GM12878 (cell line): ENCODE data around the gene SSBP1. TPM values are rescaled to one million over a fixed set of nuclear protein-coding genes. Genes with fewer than 3 reads are reported as not detected.

ENCODE experiments used
- ATAC-seq: fragments of 200-7000 bp; cut with Tn5 transposase; 3 replicates; pipeline ENCODE4 v1.9.1; 2020; ENCODE audit warnings: mild to moderate bottlenecking, moderate library complexity
- Bru-seq: library from RNA; stranded (reverse); fragments of 400-500 nt; gene quantifications from one replicate; lab custom pipeline; 2021; lab: Mats Ljungman, UMichigan
- BruChase-seq, 2 experiments: library from RNA; stranded (reverse); fragments of 400-500 nt; gene quantifications; one replicate each; lab custom pipeline; 2021; lab: Mats Ljungman, UMichigan
- BruUV-seq: library from RNA; stranded (reverse); fragments of 400-500 nt; replicated peaks from 2 replicates; lab custom pipeline; 2021; lab: Mats Ljungman, UMichigan
- CTCF ChIA-PET: fragments of 300-600 bp; sonication (Branson Sonifier 250); formaldehyde crosslinking; extraction: SDS; loops from one replicate; lab custom pipeline; 2021; ENCODE audit warnings: inconsistent platforms; lab: Yijun Ruan, JAX
- POLR2A ChIA-PET: fragments of 350-600 bp; formaldehyde crosslinking; extraction: SDS; loops from one replicate; lab custom pipeline; 2021; ENCODE audit warnings: inconsistent platforms; lab: Charles Lee
- RAD21 ChIA-PET: fragments of 300-600 bp; sonication (Branson Sonifier 250); formaldehyde crosslinking; loops from one replicate; lab custom pipeline; 2023; ENCODE audit warnings: antibody characterized with exemption; ENCODE audit not compliant: unreplicated experiment; lab: Charles Lee
- SMC1A ChIA-PET: fragments of 300-600 bp; sonication (Branson Sonifier 250); formaldehyde crosslinking; loops from one replicate; lab custom pipeline; 2023; ENCODE audit not compliant: unreplicated experiment, uncharacterized antibody; lab: Charles Lee
- DNase-seq: peaks from one replicate; pipeline ENCODE4 v3.0.0-alpha.2; 2011; ENCODE audit warnings: low read depth, low spot score
- FAIRE-seq: peaks from 3 replicates; lab custom pipeline; 2011; peaks lifted over from hg19 to GRCh38; lab: Jason Lieb, UNC
- H2AFZ ChIP-seq: 2 replicates; pipeline ENCODE4 v1.6.0; 2011; ENCODE audit warnings: low read depth, low read length, control low read depth; ENCODE audit not compliant: control insufficient read depth
- H3K27ac ChIP-seq: 2 replicates; pipeline ENCODE4 v1.5.1; 2011; ENCODE audit warnings: control low read depth; ENCODE audit not compliant: control insufficient read depth, insufficient read depth
- H3K27me3 ChIP-seq, 2 experiments: replicated peaks in 1 of 2; 2 replicates each; pipeline versions ENCODE4 v1.6.0 to v1.6.1; 2011; ENCODE audit warnings: low read length in 1 of 2; ENCODE audit not compliant: control insufficient read depth in 2 of 2, insufficient read depth in 2 of 2
- H3K36me3 ChIP-seq, 2 experiments: 2 replicates each; pipeline ENCODE4 v1.5.1; 2011; ENCODE audit warnings: low read length in 1 of 2; ENCODE audit not compliant: control insufficient read depth in 2 of 2, insufficient read depth in 2 of 2
- H3K4me1 ChIP-seq: 2 replicates; pipeline ENCODE4 v1.6.1; 2011; ENCODE audit warnings: mild to moderate bottlenecking, low read length, moderate library complexity, mixed read lengths; ENCODE audit not compliant: control insufficient read depth, insufficient read depth
- H3K4me2 ChIP-seq: 2 replicates; pipeline ENCODE4 v1.6.0; 2011; ENCODE audit warnings: control low read depth; ENCODE audit not compliant: control insufficient read depth, insufficient read depth
- H3K4me3 ChIP-seq: fragments of 200-600 bp; sonication (generic); 2 replicates; pipeline ENCODE4 v1.5.1; 2016
- H3K79me2 ChIP-seq: 2 replicates; pipeline ENCODE4 v1.6.0; 2011; ENCODE audit warnings: low read length; ENCODE audit not compliant: control insufficient read depth, insufficient read depth
- H3K9ac ChIP-seq: 2 replicates; pipeline ENCODE4 v1.8.0; 2011; ENCODE audit warnings: low read length, control low read depth, mixed read lengths; ENCODE audit not compliant: control insufficient read depth, insufficient read depth
- H3K9me3 ChIP-seq: replicated peaks from 3 replicates; pipeline ENCODE4 v1.5.1; 2011; ENCODE audit warnings: mild to moderate bottlenecking, low read length; ENCODE audit not compliant: control insufficient read depth, insufficient read depth
- H4K20me1 ChIP-seq: 2 replicates; pipeline ENCODE4 v1.6.0; 2011; ENCODE audit not compliant: control insufficient read depth, insufficient read depth
- HDAC2 ChIP-seq: fragments of 200-600 bp; sonication (generic); IDR thresholded peaks from 2 replicates; pipeline ENCODE4 v1.6.1; 2017
- IRF5 ChIP-seq: fragments of 450-650 bp; IDR thresholded peaks from 2 replicates; pipeline ENCODE4 v1.6.1; 2017; ENCODE audit warnings: borderline replicate concordance
- MAX ChIP-seq: IDR thresholded peaks from 2 replicates; pipeline ENCODE4 v1.6.1; 2012; ENCODE audit warnings: low read depth, low read length, improper control_type of control experiment
- MLLT1 ChIP-seq: fragments of 450-650 bp; IDR thresholded peaks from 2 replicates; pipeline ENCODE4 v1.6.1; 2016; ENCODE audit warnings: mild to moderate bottlenecking
- NR2C1 ChIP-seq: fragments of 450-650 bp; IDR thresholded peaks from 2 replicates; pipeline ENCODE4 v1.6.1; 2017; ENCODE audit warnings: antibody characterized with exemption, mild to moderate bottlenecking, moderate library complexity
- SMC3 ChIP-seq: IDR thresholded peaks from 2 replicates; pipeline ENCODE4 v1.6.1; 2011; ENCODE audit warnings: low read length, improper control_type of control experiment, borderline replicate concordance
- ZBTB40 ChIP-seq: fragments of 450-650 bp; IDR thresholded peaks from 2 replicates; pipeline ENCODE4 v1.6.1; 2016; ENCODE audit warnings: mild to moderate bottlenecking, moderate library complexity, borderline replicate concordance
- WGBS: methylation state at CpG from one replicate; pipeline ENCODE4 v1.1.6; 2016; ENCODE audit warnings: low lambda C conversion rate; ENCODE audit not compliant: insufficient replicate concordance, insufficient coverage; ENCODE audit errors: missing lambda C conversion rate; 5-methylcytosine and 5-hydroxymethylcytosine counted together
- in situ Hi-C: fragments of 300-500 bp; cut with MboI; formaldehyde crosslinking; loops from 9 replicates; pipeline ENCODE4 v1.14.3; 2018; ENCODE audit warnings: mixed read lengths
- intact Hi-C: fragments of 100-400 bp; cut with micrococcal nuclease; formaldehyde crosslinking; loops from one replicate; pipeline ENCODE4 v1.14.2; 2022; ENCODE audit not compliant: unreplicated experiment
- long read RNA-seq, 2 experiments: library from polyadenylated mRNA; unstranded; transcript quantifications; one replicate each; pipeline ENCODE4 v2.0.0, GENCODE V29; 2019 to 2020
- polyA minus RNA-seq, 3 experiments: library from RNA; depleted of rRNA, polyadenylated mRNA; stranded (reverse); fragments of >200 nt; gene quantifications; 2 replicates each; pipeline ENCODE4 v1.2.3, GENCODE V29; 2011
- polyA plus RNA-seq, 11 experiments: library from polyadenylated mRNA; depleted of rRNA in 4 of 11; unstranded in 6 of 11; stranded (reverse) in 5 of 11; fragments of >200 nt; fragmentation: Nextera tagmentation in 4 of 11; fragmentation: Illumina TruSeq in 1 of 11; extraction: Ambion mirVana in 4 of 11; extraction: Trizol in 1 of 11; gene quantifications; 1 replicate in 1 of 11; 2 replicates in 10 of 11; pipeline versions ENCODE4 v1.2.1 to v1.2.3, GENCODE V29; 2011 to 2016; ENCODE audit warnings: inconsistent platforms in 2 of 11, missing spikeins in 2 of 11, low read depth in 1 of 11
- total RNA-seq, 4 experiments: library from RNA; depleted of rRNA in 3 of 4; stranded (reverse); fragments of >200 nt in 3 of 4; fragmentation: Illumina TruSeq in 1 of 4; extraction: Trizol in 1 of 4; gene quantifications; 2 replicates each; pipeline versions ENCODE4 v1.2.1 to v1.2.3, GENCODE V29; 2013 to 2021

Gene SSBP1
- 285 and 310 TPM in 2 replicates for total RNA-seq (2013; cell fraction: nucleolus; rRNA removed)
- total RNA-seq (2014; rRNA removed) (214 and 257 TPM in 2 replicates), total RNA-seq (2014; rRNA removed; fragmentation: Illumina TruSeq; extraction: Trizol) (363 and 370 TPM in 2 replicates), total RNA-seq (2021) (186 and 191 TPM in 2 replicates), polyA plus RNA-seq (2011; rRNA removed) (197 and 267 TPM in 2 replicates), polyA plus RNA-seq (2014; fragmentation: Illumina TruSeq; extraction: Trizol) (467 and 621 TPM in 2 replicates), polyA plus RNA-seq (2014; fragmentation: Nextera tagmentation; extraction: Ambion mirVana) (100 to 1,000 TPM; 802 to 998 TPM), polyA plus RNA-seq (2014; rRNA removed) (286 and 329 TPM in 2 replicates), polyA plus RNA-seq (2016; fragmentation: Nextera tagmentation; extraction: Ambion mirVana) (100 to 1,000 TPM; 638 to 646 TPM), polyA minus RNA-seq (2011; rRNA and poly(A)+ RNA removed) (51.5 and 76.1 TPM in 2 replicates), Bru-seq, nascent RNA (percentile 89 among the genes with signal in this experiment), BruChase-seq, experiment 1, labeled RNA remaining after a 6-hour chase (percentile 86 among the genes with signal in this experiment), BruChase-seq, experiment 2, labeled RNA remaining after a 2-hour chase (percentile 89 among the genes with signal in this experiment)
- 257 TPM for polyA plus RNA-seq (2011; ENCODE audit: low read depth)
- 84.4 and 93.4 TPM in 2 replicates for polyA plus RNA-seq (2011; cell fraction: cytosol; rRNA removed)
- 92.0 and 102 TPM in 2 replicates for polyA plus RNA-seq (2011; cell fraction: nucleus; rRNA removed)
- 219 and 234 TPM in 2 replicates for polyA plus RNA-seq (2012)
- 27.3 and 30.9 TPM in 2 replicates for polyA minus RNA-seq (2011; cell fraction: cytosol; rRNA and poly(A)+ RNA removed)
- 65.2 and 94.9 TPM in 2 replicates for polyA minus RNA-seq (2011; cell fraction: nucleus; rRNA and poly(A)+ RNA removed)
- long read RNA-seq, experiment 1, transcript SSBP1-206 (7 exons, 630 nt), result minor isoform, 12 of 167 reads
- long read RNA-seq, experiment 1, transcript SSBP1-215 (7 exons, 884 nt), result minor isoform, 9 of 167 reads
- long read RNA-seq, experiment 1, transcript SSBP1-201 (7 exons, 687 nt), result major isoform, 106 of 167 reads
- long read RNA-seq, experiment 1, transcript SSBP1-214 (7 exons, 636 nt), result minor isoform, 26 of 167 reads
- long read RNA-seq, experiment 1, partial matches to known transcripts, result 9 of 167 reads
- long read RNA-seq, experiment 1, other reads (novel, unspliced or antisense), result 4 of 167 reads
- long read RNA-seq, experiment 2, transcript SSBP1-201 (7 exons, 687 nt), result major isoform, 389 of 549 reads
- long read RNA-seq, experiment 2, transcript SSBP1-215 (7 exons, 884 nt), result minor isoform, 11 of 549 reads
- long read RNA-seq, experiment 2, transcript SSBP1-214 (7 exons, 636 nt), result minor isoform, 55 of 549 reads
- long read RNA-seq, experiment 2, transcript SSBP1-206 (7 exons, 630 nt), result minor isoform, 40 of 549 reads
- long read RNA-seq, experiment 2, partial matches to known transcripts, result 16 of 549 reads
- long read RNA-seq, experiment 2, other reads (novel, unspliced or antisense), result 27 of 549 reads

- POLR2A ChIA-PET, result interaction anchor here (0.7 to 1.7 kb wide), 6 partner anchors 25 to 87 kb away, joined by 3 to 8 read pairs (median 4); partner anchors contain the start of gene DENND11
- no peaks in the 10 kb centered on the region for H3K9me3 ChIP-seq
- RAD21 ChIA-PET, result interaction anchor here (0.6 to 2.3 kb wide), 8 partner anchors 37 to 1643 kb away, joined by 3 to 33 read pairs (median 4); partner anchors contain the start of genes DENND11 and MRPS33
- peak within 1 kb of the TSS; percentile 93 for H3K4me2 ChIP-seq
- no peaks in the 10 kb centered on the region for H4K20me1 ChIP-seq
- no TSS peak for BruUV-seq
- in situ Hi-C loops (loop anchor here (10.0 kb wide), 1 partner anchor 723 kb away; the partner anchor contains the start of gene MRPS33), intact Hi-C loops (loop anchor here (1.0 to 5.0 kb wide), 4 partner anchors 37 to 724 kb away; partner anchors contain the start of genes AGK and MRPS33)
- H3K4me3 ChIP-seq, result peak within 1 kb of the TSS; percentile 98
- H3K79me2 ChIP-seq, result peaks cover 38% of the 10 kb centered on the region
- FAIRE-seq, result peak; percentile 93
- H3K9ac ChIP-seq, result peak within 1 kb of the TSS; percentile 95
- SMC1A ChIA-PET, result interaction anchor here (0.7 to 3.5 kb wide), 11 partner anchors 10 to 187 kb away, joined by 3 to 35 read pairs (median 5); partner anchors contain the start of gene AGK
- peaks cover 0 to 10% of the 10 kb centered on the region in 2 experiments; a peak in 2 of 4 replicates for H3K36me3 ChIP-seq
- H3K4me1 ChIP-seq, result peaks cover 4% of the 10 kb centered on the region; the same call in 1 of the 2 replicates
- H3K27ac ChIP-seq, result peak within 1 kb of the TSS; percentile 91
- WGBS, result under 1% methylated on average over 46 of the region's 46 CpGs
- CTCF ChIA-PET, result interaction anchor here (0.8 to 5.7 kb wide), 28 partner anchors 9 to 724 kb away, joined by 3 to 121 read pairs (median 4); partner anchors contain the start of genes AGK, DENND11, MRPS33 and WEE2
- DNase-seq, result peak; percentile 92
- peak within 1 kb of the TSS; percentile 96 for H2AFZ ChIP-seq
- H3K27me3 ChIP-seq, result no peaks in the 10 kb centered on the region
- peak; percentile 91 for ATAC-seq
- TF ChIP-seq IRF5 (peak; percentile 36; the same call in 1 of the 2 replicates), NR2C1 (peak; percentile 97), MAX (0 out of 2 replicates have a peak, but pooled peaks have one; percentile 33), SMC3 (peak; percentile 26; the same call in 1 of the 2 replicates), HDAC2 (no peak), MLLT1 (peak; percentile 66), ZBTB40 (peak; percentile 99)
Measured at GRCh38 chr7:141737836-141738591, at the start of gene SSBP1. TSS of gene SSBP1 (plus strand) at chr7:141738358. CDS start at chr7:141739167, 809 bp downstream.
